ENCODE measurements around the gene BBS7.

The BBS7 gene

GRCh38 chr4:121785479-121785878, 84.8 kb downstream of the BBS7 start:
- in situ Hi-C loops (cut with MboI; ENCODE audit: low sequenced_read_pairs, unreplicated experiment) = no loop called here
- no peak for TF ChIP-seq CTCF (IDR thresholded peaks at IDR 0.05; ENCODE audit: borderline replicate concordance, control extremely low read depth, extremely low read depth, insufficient read depth, missing control alignments)
- DNase-seq (ENCODE audit: low spot score) = no peak

- no peak for DNase-seq (ENCODE audit: low spot score)
- no peak for TF ChIP-seq CTCF (IDR thresholded peaks at IDR 0.05; ENCODE audit: borderline replicate concordance, control extremely low read depth, extremely low read depth, insufficient read depth, missing control alignments)
- in situ Hi-C loops (cut with MboI; ENCODE audit: low sequenced_read_pairs, unreplicated experiment) = no loop called here
Observed at GRCh38 chr4:121784975-121785374, 85.3 kb downstream of the BBS7 start.

- DNase-seq (ENCODE audit: low spot score) = no peak
- no peak for TF ChIP-seq CTCF (IDR thresholded peaks at IDR 0.05; ENCODE audit: borderline replicate concordance, control extremely low read depth, extremely low read depth, insufficient read depth, missing control alignments)
- in situ Hi-C loops (cut with MboI; ENCODE audit: low sequenced_read_pairs, unreplicated experiment) = no loop called here
Observed at GRCh38 chr4:121784401-121784800, 85.9 kb downstream of the BBS7 start.

GRCh38 chr4:121783210-121783609, 87.1 kb downstream of the BBS7 start:
- DNase-seq (ENCODE audit: low spot score) = no peak
- in situ Hi-C loops (cut with MboI; ENCODE audit: low sequenced_read_pairs, unreplicated experiment) = no loop called here
- no peak for TF ChIP-seq CTCF (IDR thresholded peaks at IDR 0.05; ENCODE audit: borderline replicate concordance, control extremely low read depth, extremely low read depth, insufficient read depth, missing control alignments)

- TF ChIP-seq CTCF (IDR thresholded peaks at IDR 0.05; ENCODE audit: borderline replicate concordance, control extremely low read depth, extremely low read depth, insufficient read depth, missing control alignments) = no peak
- in situ Hi-C loops (cut with MboI; ENCODE audit: low sequenced_read_pairs, unreplicated experiment) = no loop called here
- DNase-seq (ENCODE audit: low spot score) = no peak
Observed at GRCh38 chr4:121778991-121779628, 91.2 kb downstream of the BBS7 start.

- in situ Hi-C loops (cut with MboI; ENCODE audit: low sequenced_read_pairs, unreplicated experiment) = no loop called here
- no peak for TF ChIP-seq CTCF (IDR thresholded peaks at IDR 0.05; ENCODE audit: borderline replicate concordance, control extremely low read depth, extremely low read depth, insufficient read depth, missing control alignments)
- DNase-seq (ENCODE audit: low spot score) = no peak
Observed at GRCh38 chr4:121777625-121778024, 92.6 kb downstream of the BBS7 start.
